Epithelial cell of umbilical artery (primary cell): Measurements from ENCODE around the gene BIRC7. TPM values are rescaled to one million over a fixed set of nuclear protein-coding genes. Genes with fewer than 3 reads are reported as not detected.

Experiments
- total RNA-seq: library from RNA; depleted of rRNA; stranded (reverse); fragments of >200 nt; gene quantifications from 2 replicates; pipeline ENCODE4 v1.2.3, GENCODE V29; 2014

BIRC7 gene
- not detected in 2 replicates for total RNA-seq

GRCh38 chr20:63235399-63235983 lies at the start of gene BIRC7:
Gene BIRC7, plus strand, starts transcription at chr20:63235905. Its CDS starts 192 bp downstream, at chr20:63236097.

GRCh38 chr20:63216041-63216848 lies 19.5 kb upstream of the BIRC7 start, which contains the start of gene YTHDF1:
Gene YTHDF1, minus strand, starts transcription at chr20:63216131. Its CDS starts 239 bp downstream, at chr20:63215892.

GRCh38 chr20:63254232-63254605 lies 18.5 kb downstream of the BIRC7 start, which contains the start of gene NKAIN4:
Gene NKAIN4, minus strand, starts transcription at chr20:63254463. Its CDS starts 13 bp downstream, at chr20:63254450.

GRCh38 chr20:63272105-63273058 lies 36.7 kb downstream of the BIRC7 start, which contains the start of gene ARFGAP1:
Gene ARFGAP1, plus strand, starts transcription at chr20:63272813. Its CDS starts 2,768 bp downstream, at chr20:63275581.

Other genes with a start within 250 kb of the BIRC7 start
- not detected in 2 replicates for gene BHLHE23, start 228.9 kb upstream of the BIRC7 start, total RNA-seq
- gene YTHDF1, start 19.8 kb upstream of the BIRC7 start, total RNA-seq, result 18.5 and 21.7 TPM in 2 replicates
- not detected in 2 replicates for gene NKAIN4, start 18.6 kb downstream of the BIRC7 start, total RNA-seq
- gene ARFGAP1, start 36.9 kb downstream of the BIRC7 start, total RNA-seq, result 53.8 and 53.9 TPM in 2 replicates
- not detected in 2 replicates for gene COL20A1, start 57.3 kb downstream of the BIRC7 start, total RNA-seq
- not detected in 2 replicates for gene CHRNA4, start 125.4 kb downstream of the BIRC7 start, total RNA-seq
- gene KCNQ2, start 236.8 kb downstream of the BIRC7 start, total RNA-seq, result not detected in 2 replicates